Retina (tissue), 1 donor: ENCODE results near the gene KHDRBS2.
"Not testable (repeated sequence)": the region's sequence is repeated elsewhere in the genome, so short reads cannot be mapped to it uniquely, and the experiment has no call there.

Source experiments
- DNase-seq: peaks from one replicate; pipeline ENCODE4 v3.0.0-alpha.2; 2016

KHDRBS2 gene

GRCh38 chr6:61835237-61835636 lies 450.8 kb downstream of the KHDRBS2 start:
- no peak for DNase-seq

GRCh38 chr6:61833176-61833755 lies 452.8 kb downstream of the KHDRBS2 start:
- DNase-seq, result no peak

- no peak for DNase-seq
These were observed 468.3 kb downstream of the KHDRBS2 start for GRCh38 chr6:61817716-61818115.

- DNase-seq, result no peak
These were observed 476.0 kb downstream of the KHDRBS2 start for GRCh38 chr6:61810047-61810446.

GRCh38 chr6:61809004-61809595 lies 476.9 kb downstream of the KHDRBS2 start:
- DNase-seq, result peak; percentile 26

- DNase-seq, result no peak
These were observed 498.0 kb downstream of the KHDRBS2 start for GRCh38 chr6:61787998-61788397.

- DNase-seq, result not testable (repeated sequence)
These were observed 516.6 kb downstream of the KHDRBS2 start for GRCh38 chr6:61769446-61769845.

GRCh38 chr6:61755739-61756138 lies 530.3 kb downstream of the KHDRBS2 start:
- DNase-seq, result no peak

- DNase-seq, result no peak
These were observed 534.0 kb downstream of the KHDRBS2 start for GRCh38 chr6:61751986-61752385.

GRCh38 chr6:61745994-61746393 lies 540.0 kb downstream of the KHDRBS2 start:
- DNase-seq, result no peak

GRCh38 chr6:61711849-61712248 lies 574.2 kb downstream of the KHDRBS2 start:
- DNase-seq, result no peak

GRCh38 chr6:61688165-61688564 lies 597.9 kb downstream of the KHDRBS2 start:
- DNase-seq, result no peak

- no peak for DNase-seq
These were observed 603.5 kb downstream of the KHDRBS2 start for GRCh38 chr6:61682562-61682961.

GRCh38 chr6:61679625-61680024 lies 606.4 kb downstream of the KHDRBS2 start:
- no peak for DNase-seq

GRCh38 chr6:61675734-61676133 lies 610.3 kb downstream of the KHDRBS2 start:
- no peak for DNase-seq

GRCh38 chr6:61649845-61650244 lies 636.2 kb downstream of the KHDRBS2 start:
- no peak for DNase-seq

- DNase-seq, result no peak
These were observed 645.6 kb downstream of the KHDRBS2 start for GRCh38 chr6:61640463-61640862.
